A549 (cell line): ENCODE measurements around the gene PLA2G4F. TPM values are rescaled to one million over a fixed set of nuclear protein-coding genes. Genes with fewer than 3 reads are reported as not detected.

ENCODE experiments used
- ATAC-seq, 2 experiments: fragments of 200-7000 bp in 1 of 2; fragments of >200 bp in 1 of 2; cut with Nextera tagmentation in 1 of 2; cut with Tn5 transposase in 1 of 2; 3 replicates each; pipeline versions ENCODE4 v1.8.0 to v1.9.1; 2018 to 2020; ENCODE audit warnings: mild to moderate bottlenecking in 1 of 2, moderate library complexity in 1 of 2
- CTCF ChIA-PET: fragments of 300-600 bp; sonication (Branson Sonifier 250); formaldehyde crosslinking; extraction: SDS; loops from one replicate; lab custom pipeline; 2021; ENCODE audit warnings: antibody characterized with exemption, inconsistent platforms; lab: Yijun Ruan, JAX
- POLR2A ChIA-PET: fragments of 350-600 bp; formaldehyde crosslinking; extraction: SDS; loops from one replicate; lab custom pipeline; 2021; ENCODE audit warnings: antibody characterized with exemption, inconsistent platforms; lab: Yijun Ruan, JAX
- DNase-seq, 2 experiments: peaks; one replicate each; pipeline versions ENCODE4 v3.0.0 to v3.0.0-alpha.2; 2011 to 2016; ENCODE audit warnings: low read depth in 1 of 2, low spot score in 1 of 2
- FAIRE-seq: peaks from 2 replicates; lab custom pipeline; 2011; peaks lifted over from hg19 to GRCh38; lab: Jason Lieb, UNC
- H3K27ac ChIP-seq, 2 experiments: fragments of >200 bp; sonication (Bioruptor Twin); formaldehyde crosslinking; 3 replicates each; pipeline ENCODE4 v1.5.1; 2016 to 2017
- H3K4me1 ChIP-seq: fragments of >200 bp; sonication (Bioruptor Twin); formaldehyde crosslinking; 3 replicates; pipeline ENCODE4 v1.6.1; 2016
- H3K4me2 ChIP-seq: fragments of >200 bp; sonication (Bioruptor Twin); formaldehyde crosslinking; 3 replicates; pipeline ENCODE4 v1.6.1; 2016
- H3K4me3 ChIP-seq: fragments of >200 bp; sonication (Bioruptor Twin); formaldehyde crosslinking; 3 replicates; pipeline ENCODE4 v1.5.1; 2016
- H3K9me3 ChIP-seq: fragments of >200 bp; sonication (Bioruptor Twin); formaldehyde crosslinking; 3 replicates; pipeline ENCODE4 v1.6.1; 2016
- CBX2 ChIP-seq: fragments of 200-600 bp; sonication (generic); IDR thresholded peaks from 2 replicates; pipeline ENCODE4 v1.6.1; 2016; ENCODE audit warnings: low read depth, mild to moderate bottlenecking, borderline replicate concordance
- EP300 ChIP-seq, 2 experiments: fragments of >200 bp; sonication (Bioruptor Twin); formaldehyde crosslinking; IDR thresholded peaks; 2 replicates in 1 of 2; 3 replicates in 1 of 2; pipeline ENCODE4 v1.6.1; 2016 to 2017
- ESRRA ChIP-seq: fragments of 150-350 bp; IDR thresholded peaks from 2 replicates; pipeline ENCODE4 v1.6.1; 2014; ENCODE audit warnings: mild to moderate bottlenecking, low read length, borderline replicate concordance
- HDAC2 ChIP-seq: fragments of 200-600 bp; sonication (generic); IDR thresholded peaks from 2 replicates; pipeline ENCODE4 v1.6.1; 2016
- HEYL ChIP-seq: fragments of 250-450 bp; sonication (Bioruptor Pico); IDR thresholded peaks from 2 replicates; pipeline ENCODE4 v1.8.0; 2021; ENCODE audit warnings: mild to moderate bottlenecking, moderate library complexity
- HOXB13 ChIP-seq: fragments of 250-450 bp; sonication (Bioruptor Pico); IDR thresholded peaks from 2 replicates; pipeline ENCODE4 v1.5.0; 2020; ENCODE audit warnings: low read depth, mild to moderate bottlenecking, moderate library complexity
- JUN ChIP-seq, 2 experiments: fragments of >200 bp; sonication (Bioruptor Twin); formaldehyde crosslinking; IDR thresholded peaks; 2 replicates in 1 of 2; 3 replicates in 1 of 2; pipeline ENCODE4 v1.6.1; 2016 to 2017
- KDM5A ChIP-seq: fragments of 200-600 bp; sonication (generic); IDR thresholded peaks from 2 replicates; pipeline ENCODE4 v1.6.1; 2016; ENCODE audit warnings: antibody characterized with exemption, mild to moderate bottlenecking
- MYC ChIP-seq: IDR thresholded peaks from 2 replicates; pipeline ENCODE4 v1.6.1; 2012; ENCODE audit warnings: mild to moderate bottlenecking, inconsistent platforms, low read length, improper control_type of control experiment, borderline replicate concordance
- NPAS2 ChIP-seq: fragments of 250-450 bp; sonication (Bioruptor Pico); IDR thresholded peaks from 2 replicates; pipeline ENCODE4 v1.8.0; 2022; ENCODE audit warnings: mild to moderate bottlenecking, moderate library complexity, borderline replicate concordance
- POLR2A ChIP-seq: IDR thresholded peaks from 2 replicates; pipeline ENCODE4 v1.6.1; 2012; ENCODE audit warnings: mild to moderate bottlenecking, low read length
- POLR2AphosphoS2 ChIP-seq: conservative IDR thresholded peaks from 2 replicates; pipeline ENCODE4 v1.6.1; 2012; ENCODE audit warnings: low read length, improper control_type of control experiment, inconsistent platforms
- RCOR1 ChIP-seq: fragments of 150-350 bp; IDR thresholded peaks from 2 replicates; pipeline ENCODE4 v1.6.1; 2014; ENCODE audit warnings: antibody characterized with exemption, low read length, low read depth
- RFX5 ChIP-seq: fragments of 450-650 bp; IDR thresholded peaks from 2 replicates; pipeline ENCODE4 v1.7.1; 2014; ENCODE audit warnings: antibody characterized with exemption, mild to moderate bottlenecking, moderate library complexity
- RNF2 ChIP-seq: fragments of 200-600 bp; sonication (generic); IDR thresholded peaks from 2 replicates; pipeline ENCODE4 v1.6.1; 2016; ENCODE audit warnings: low read depth, mild to moderate bottlenecking, antibody characterized with exemption, moderate library complexity, borderline replicate concordance
- SMC3 ChIP-seq: fragments of >200 bp; sonication (Bioruptor Twin); formaldehyde crosslinking; IDR thresholded peaks from 3 replicates; pipeline ENCODE4 v1.6.1; 2018; ENCODE audit warnings: inconsistent platforms
- TP53 ChIP-seq: fragments of 250-450 bp; sonication (Bioruptor Pico); IDR thresholded peaks from 2 replicates; pipeline ENCODE4 v1.5.0; 2021; ENCODE audit warnings: mild to moderate bottlenecking, moderate library complexity
- ZFP36 ChIP-seq: fragments of 450-650 bp; IDR thresholded peaks from 2 replicates; pipeline ENCODE4 v1.6.1; 2014; ENCODE audit warnings: borderline replicate concordance; ENCODE audit not compliant: partially characterized antibody
- ZNF302 ChIP-seq: fragments of 250-450 bp; sonication (Bioruptor Pico); IDR thresholded peaks from 2 replicates; pipeline ENCODE4 v1.9.0; 2021; ENCODE audit warnings: inconsistent platforms, mild to moderate bottlenecking, moderate library complexity
- ZSCAN20 ChIP-seq: fragments of 250-450 bp; sonication (Bioruptor Pico); IDR thresholded peaks from 2 replicates; pipeline ENCODE4 v1.8.0; 2022; ENCODE audit warnings: mild to moderate bottlenecking, moderate library complexity
- WGBS: methylation state at CpG from one replicate; pipeline ENCODE4 v1.1.6; 2017; ENCODE audit errors: missing lambda C conversion rate; 5-methylcytosine and 5-hydroxymethylcytosine counted together
- polyA plus RNA-seq, 4 experiments: library from polyadenylated mRNA; depleted of rRNA in 3 of 4; stranded (reverse); fragments of >200 nt; fragmentation: RNase III in 1 of 4; extraction: RNeasy Plus Mini Kit Qiagen cat#74134 plus additional on column Dnase treatment in 1 of 4; gene quantifications; 2 replicates in 3 of 4; 3 replicates in 1 of 4; pipeline ENCODE4 v1.2.3, GENCODE V29; 2011 to 2017
- TF ChIP-seq, protein P1 (sequence below): fragments of >200 bp; sonication (Bioruptor Twin); formaldehyde crosslinking; IDR thresholded peaks from 3 replicates; pipeline ENCODE4 v1.5.1; 2016
- TF ChIP-seq, protein P2 (sequence below): IDR thresholded peaks from 2 replicates; pipeline ENCODE4 v1.6.1; 2012
- TF ChIP-seq, protein P3 (sequence below): fragments of 450-650 bp; IDR thresholded peaks from 2 replicates; pipeline ENCODE4 v1.6.1; 2014; ENCODE audit warnings: antibody characterized with exemption
- TF ChIP-seq, protein P4 (sequence below): fragments of 250-450 bp; sonication (Bioruptor Pico); IDR thresholded peaks from 2 replicates; pipeline ENCODE4 v1.5.0; 2020; ENCODE audit warnings: low read depth, mild to moderate bottlenecking, moderate library complexity
- TF ChIP-seq, protein P5 (sequence below): fragments of >200 bp; sonication (Bioruptor Twin); formaldehyde crosslinking; IDR thresholded peaks from 3 replicates; pipeline ENCODE4 v1.6.1; 2016
- TF ChIP-seq, protein P6 (sequence below): IDR thresholded peaks from 2 replicates; pipeline ENCODE4 v1.6.1; 2012; ENCODE audit warnings: low read depth, borderline replicate concordance

The PLA2G4F gene
- polyA plus RNA-seq, 2 of the 4 experiments (the other 2 are of a cell fraction): not detected

DNA sequence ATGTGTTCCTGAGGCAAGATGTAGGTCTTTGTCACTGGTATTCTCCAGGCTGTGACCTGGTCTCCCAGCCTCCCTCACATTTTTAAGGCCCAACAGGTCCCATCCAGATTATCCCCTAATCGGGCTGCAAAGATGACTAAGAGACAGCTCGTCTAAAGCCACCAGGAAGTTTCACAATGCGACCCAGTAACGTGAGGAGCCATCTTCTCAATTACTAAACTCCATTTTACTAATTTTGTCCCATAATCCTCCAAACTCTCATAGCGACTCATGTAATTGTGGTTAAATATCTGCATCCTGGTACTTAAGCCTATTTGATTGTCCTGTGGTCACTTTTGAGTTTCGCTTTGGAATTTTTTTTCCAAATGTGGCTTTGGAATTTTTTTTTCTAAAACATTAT, 8.7 kb upstream of the PLA2G4F start:
- H3K9me3 ChIP-seq: no peaks in the 10 kb centered on the region
- ATAC-seq (no peak), DNase-seq (no peak), FAIRE-seq (no peak)
- H3K4me1 ChIP-seq: no peaks in the 10 kb centered on the region
- no peak overlapping the region for H3K4me2 ChIP-seq
- ChIA-PET CTCF (interaction anchor here (0.6 kb wide), 1 partner anchor 859 kb away, joined by 3 read pairs; no protein-coding TSS in a partner anchor), POLR2A (no interaction called here)
- no peak overlapping the region for H3K4me3 ChIP-seq
- 93% methylated on average over 6 of the region's 6 CpGs for WGBS
- no peak overlapping the region for H3K27ac ChIP-seq
- TF ChIP-seq HDAC2: no peak
- TF ChIP-seq RNF2: no peak
- TF ChIP-seq, protein P1, sequence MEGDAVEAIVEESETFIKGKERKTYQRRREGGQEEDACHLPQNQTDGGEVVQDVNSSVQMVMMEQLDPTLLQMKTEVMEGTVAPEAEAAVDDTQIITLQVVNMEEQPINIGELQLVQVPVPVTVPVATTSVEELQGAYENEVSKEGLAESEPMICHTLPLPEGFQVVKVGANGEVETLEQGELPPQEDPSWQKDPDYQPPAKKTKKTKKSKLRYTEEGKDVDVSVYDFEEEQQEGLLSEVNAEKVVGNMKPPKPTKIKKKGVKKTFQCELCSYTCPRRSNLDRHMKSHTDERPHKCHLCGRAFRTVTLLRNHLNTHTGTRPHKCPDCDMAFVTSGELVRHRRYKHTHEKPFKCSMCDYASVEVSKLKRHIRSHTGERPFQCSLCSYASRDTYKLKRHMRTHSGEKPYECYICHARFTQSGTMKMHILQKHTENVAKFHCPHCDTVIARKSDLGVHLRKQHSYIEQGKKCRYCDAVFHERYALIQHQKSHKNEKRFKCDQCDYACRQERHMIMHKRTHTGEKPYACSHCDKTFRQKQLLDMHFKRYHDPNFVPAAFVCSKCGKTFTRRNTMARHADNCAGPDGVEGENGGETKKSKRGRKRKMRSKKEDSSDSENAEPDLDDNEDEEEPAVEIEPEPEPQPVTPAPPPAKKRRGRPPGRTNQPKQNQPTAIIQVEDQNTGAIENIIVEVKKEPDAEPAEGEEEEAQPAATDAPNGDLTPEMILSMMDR: no peak
- TF ChIP-seq ESRRA: no peak
- TF ChIP-seq ZFP36: no peak
- TF ChIP-seq EP300 (IDR thresholded peaks at IDR 0.05): no peak
- no peak for TF ChIP-seq KDM5A
- no peak for TF ChIP-seq SMC3
- no peak for TF ChIP-seq HEYL (CRISPR knock-in tag)
- TF ChIP-seq, protein P2, sequence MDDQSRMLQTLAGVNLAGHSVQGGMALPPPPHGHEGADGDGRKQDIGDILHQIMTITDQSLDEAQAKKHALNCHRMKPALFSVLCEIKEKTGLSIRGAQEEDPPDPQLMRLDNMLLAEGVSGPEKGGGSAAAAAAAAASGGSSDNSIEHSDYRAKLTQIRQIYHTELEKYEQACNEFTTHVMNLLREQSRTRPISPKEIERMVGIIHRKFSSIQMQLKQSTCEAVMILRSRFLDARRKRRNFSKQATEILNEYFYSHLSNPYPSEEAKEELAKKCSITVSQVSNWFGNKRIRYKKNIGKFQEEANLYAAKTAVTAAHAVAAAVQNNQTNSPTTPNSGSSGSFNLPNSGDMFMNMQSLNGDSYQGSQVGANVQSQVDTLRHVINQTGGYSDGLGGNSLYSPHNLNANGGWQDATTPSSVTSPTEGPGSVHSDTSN: no peak
- TF ChIP-seq HOXB13 (CRISPR knock-in tag): no peak
- TF ChIP-seq, protein P3, sequence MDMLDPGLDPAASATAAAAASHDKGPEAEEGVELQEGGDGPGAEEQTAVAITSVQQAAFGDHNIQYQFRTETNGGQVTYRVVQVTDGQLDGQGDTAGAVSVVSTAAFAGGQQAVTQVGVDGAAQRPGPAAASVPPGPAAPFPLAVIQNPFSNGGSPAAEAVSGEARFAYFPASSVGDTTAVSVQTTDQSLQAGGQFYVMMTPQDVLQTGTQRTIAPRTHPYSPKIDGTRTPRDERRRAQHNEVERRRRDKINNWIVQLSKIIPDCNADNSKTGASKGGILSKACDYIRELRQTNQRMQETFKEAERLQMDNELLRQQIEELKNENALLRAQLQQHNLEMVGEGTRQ: no peak
- TF ChIP-seq JUN (IDR thresholded peaks at IDR 0.05): no peak
- no peak for TF ChIP-seq POLR2AphosphoS2
- TF ChIP-seq, protein P4, sequence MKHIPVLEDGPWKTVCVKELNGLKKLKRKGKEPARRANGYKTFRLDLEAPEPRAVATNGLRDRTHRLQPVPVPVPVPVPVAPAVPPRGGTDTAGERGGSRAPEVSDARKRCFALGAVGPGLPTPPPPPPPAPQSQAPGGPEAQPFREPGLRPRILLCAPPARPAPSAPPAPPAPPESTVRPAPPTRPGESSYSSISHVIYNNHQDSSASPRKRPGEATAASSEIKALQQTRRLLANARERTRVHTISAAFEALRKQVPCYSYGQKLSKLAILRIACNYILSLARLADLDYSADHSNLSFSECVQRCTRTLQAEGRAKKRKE: no peak
- no peak for TF ChIP-seq TP53 (CRISPR knock-in tag)
- no peak for TF ChIP-seq ZSCAN20 (CRISPR knock-in tag)
- no peak for TF ChIP-seq RFX5
- no peak for TF ChIP-seq CBX2
- no peak for TF ChIP-seq ZNF302

DNA sequence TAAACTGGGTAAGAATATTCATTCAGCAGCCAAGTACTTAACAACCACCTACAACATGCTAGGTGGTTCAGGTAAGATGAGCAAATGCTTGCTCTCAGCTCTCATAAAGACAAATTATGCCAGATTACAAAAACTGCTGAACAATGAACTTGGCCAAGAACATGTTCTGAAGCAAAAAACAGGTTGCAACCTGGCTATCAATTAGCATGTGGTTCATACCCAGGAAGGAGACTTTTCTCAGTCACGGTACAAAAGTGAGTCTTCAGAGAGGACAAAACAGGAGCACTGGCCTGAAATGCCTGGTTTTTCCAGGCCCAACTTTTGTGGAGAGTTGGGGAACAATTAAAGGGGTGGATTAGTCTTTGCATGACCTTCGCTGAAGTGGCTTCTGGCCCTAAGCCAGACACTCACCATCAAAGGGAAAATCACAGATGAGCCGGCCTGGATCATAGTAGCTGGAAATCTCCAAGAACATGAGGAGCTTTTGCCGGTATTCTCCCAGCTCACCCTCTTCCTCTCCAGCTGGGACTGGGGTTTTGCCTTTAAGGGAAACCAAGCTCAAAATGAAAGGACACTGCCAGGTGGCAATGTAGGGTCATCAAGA, 7.6 kb upstream of the PLA2G4F start:
- Histone ChIP-seq H3K4me1 (no peaks in the 10 kb centered on the region), H3K4me3 (no peak overlapping the region), H3K4me2 (no peak overlapping the region), H3K27ac (no peak overlapping the region), H3K9me3 (no peaks in the 10 kb centered on the region)
- TF ChIP-seq RCOR1: no peak
- no peak for TF ChIP-seq HEYL (CRISPR knock-in tag)
- TF ChIP-seq TP53 (CRISPR knock-in tag): no peak
- TF ChIP-seq, protein P5, sequence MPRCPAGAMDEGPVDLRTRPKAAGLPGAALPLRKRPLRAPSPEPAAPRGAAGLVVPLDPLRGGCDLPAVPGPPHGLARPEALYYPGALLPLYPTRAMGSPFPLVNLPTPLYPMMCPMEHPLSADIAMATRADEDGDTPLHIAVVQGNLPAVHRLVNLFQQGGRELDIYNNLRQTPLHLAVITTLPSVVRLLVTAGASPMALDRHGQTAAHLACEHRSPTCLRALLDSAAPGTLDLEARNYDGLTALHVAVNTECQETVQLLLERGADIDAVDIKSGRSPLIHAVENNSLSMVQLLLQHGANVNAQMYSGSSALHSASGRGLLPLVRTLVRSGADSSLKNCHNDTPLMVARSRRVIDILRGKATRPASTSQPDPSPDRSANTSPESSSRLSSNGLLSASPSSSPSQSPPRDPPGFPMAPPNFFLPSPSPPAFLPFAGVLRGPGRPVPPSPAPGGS: no peak
- TF ChIP-seq HDAC2: no peak
- TF ChIP-seq, protein P6, sequence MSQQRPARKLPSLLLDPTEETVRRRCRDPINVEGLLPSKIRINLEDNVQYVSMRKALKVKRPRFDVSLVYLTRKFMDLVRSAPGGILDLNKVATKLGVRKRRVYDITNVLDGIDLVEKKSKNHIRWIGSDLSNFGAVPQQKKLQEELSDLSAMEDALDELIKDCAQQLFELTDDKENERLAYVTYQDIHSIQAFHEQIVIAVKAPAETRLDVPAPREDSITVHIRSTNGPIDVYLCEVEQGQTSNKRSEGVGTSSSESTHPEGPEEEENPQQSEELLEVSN: no peak
- TF ChIP-seq EP300 (IDR thresholded peaks at IDR 0.05): no peak
- no peak for TF ChIP-seq NPAS2 (CRISPR knock-in tag)
- TF ChIP-seq MYC: no peak
- TF ChIP-seq HOXB13 (CRISPR knock-in tag): no peak
- no peak for TF ChIP-seq POLR2A
- no peak for ATAC-seq
- ChIA-PET CTCF (no interaction called here), POLR2A (no interaction called here)
- FAIRE-seq: no peak
- WGBS: 90% methylated on average over 4 of the region's 4 CpGs
- no peak for DNase-seq
